CD4-positive, alpha-beta T cell treated with Interleukin-6 for 4 hours (primary cell): ENCODE data around the gene DNASE1.
A peak's percentile ranks its signal among the peaks of the same experiment; 100 is the strongest.
"Not testable (repeated sequence)": the region's sequence is repeated elsewhere in the genome, so short reads cannot be mapped to it uniquely, and the experiment has no call there.

Source experiments
- DNase-seq: peaks from one replicate; pipeline ENCODE4 v3.0.0-alpha.2; 2020; ENCODE audit warnings: mixed read lengths

DNASE1 gene

DNA sequence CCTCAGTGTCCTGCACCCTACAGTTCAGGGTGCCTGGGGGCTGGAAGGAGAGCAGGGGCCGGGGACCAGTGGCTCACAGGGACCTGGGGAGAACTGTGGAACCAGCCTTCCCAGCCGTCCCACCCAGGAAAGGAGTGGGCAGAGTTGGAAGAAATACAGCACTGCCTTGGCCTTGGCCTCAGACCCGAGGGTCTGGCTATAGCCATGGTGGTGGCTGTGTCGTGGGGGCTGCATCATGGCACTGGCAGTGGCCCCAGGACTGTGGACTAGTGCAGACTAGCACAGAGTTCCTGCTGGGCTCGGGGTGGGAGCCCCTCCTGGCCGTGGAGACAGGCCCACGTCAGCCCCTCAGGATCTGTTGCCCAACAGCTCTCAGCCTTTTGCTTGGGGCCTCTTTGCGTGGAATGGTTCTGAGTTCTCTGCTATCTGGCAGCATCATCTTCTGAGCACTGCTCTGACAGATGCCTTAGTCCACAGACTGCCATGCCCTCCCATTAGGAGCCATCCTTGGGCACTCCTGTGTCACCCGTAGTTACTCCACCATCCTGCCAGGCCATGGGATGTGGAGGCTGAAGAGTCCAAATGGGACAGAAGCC, 12.6 kb upstream of the DNASE1 start:
- DNase-seq: no peak

DNA sequence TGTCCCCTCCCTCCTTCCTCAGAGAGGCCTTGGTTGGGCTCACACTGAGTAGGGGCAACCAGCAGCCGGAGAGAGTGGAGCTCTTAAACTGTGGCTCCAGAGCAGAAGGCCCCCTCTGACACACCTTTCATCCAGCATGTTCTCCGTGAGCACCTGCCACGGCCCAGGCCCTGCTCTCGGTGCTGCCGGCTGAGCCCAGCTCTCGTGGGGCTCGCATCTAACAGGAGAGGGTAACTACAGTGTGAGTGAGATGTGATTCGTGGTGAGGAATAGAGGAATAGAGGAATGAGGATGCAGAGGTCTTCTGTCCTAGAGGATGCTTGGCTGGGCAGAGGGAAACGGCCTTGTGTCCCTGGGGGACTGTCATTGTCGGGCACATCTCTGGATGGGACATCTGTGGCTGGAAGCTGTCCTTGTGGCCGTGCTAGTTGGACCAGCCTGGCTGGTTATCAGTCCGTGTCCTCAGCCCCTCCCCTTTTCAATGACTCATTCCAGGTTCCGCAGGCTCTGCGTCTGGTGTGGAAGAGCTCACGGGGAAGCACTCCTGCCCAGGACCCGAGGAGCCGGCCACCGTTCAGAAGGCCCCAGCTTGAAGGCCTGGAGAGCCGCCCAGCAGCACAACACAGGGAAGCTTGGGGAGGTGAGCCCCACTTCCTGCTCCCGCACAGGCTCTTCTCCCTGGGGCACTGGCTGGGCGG, 11.9 kb upstream of the DNASE1 start:
- no peak for DNase-seq

GRCh38 chr16:3643095-3643730, 11.3 kb upstream of the DNASE1 start:
- DNase-seq: no peak

- no peak for DNase-seq
Observed at GRCh38 chr16:3645108-3645503, 9.4 kb upstream of the DNASE1 start.

DNA sequence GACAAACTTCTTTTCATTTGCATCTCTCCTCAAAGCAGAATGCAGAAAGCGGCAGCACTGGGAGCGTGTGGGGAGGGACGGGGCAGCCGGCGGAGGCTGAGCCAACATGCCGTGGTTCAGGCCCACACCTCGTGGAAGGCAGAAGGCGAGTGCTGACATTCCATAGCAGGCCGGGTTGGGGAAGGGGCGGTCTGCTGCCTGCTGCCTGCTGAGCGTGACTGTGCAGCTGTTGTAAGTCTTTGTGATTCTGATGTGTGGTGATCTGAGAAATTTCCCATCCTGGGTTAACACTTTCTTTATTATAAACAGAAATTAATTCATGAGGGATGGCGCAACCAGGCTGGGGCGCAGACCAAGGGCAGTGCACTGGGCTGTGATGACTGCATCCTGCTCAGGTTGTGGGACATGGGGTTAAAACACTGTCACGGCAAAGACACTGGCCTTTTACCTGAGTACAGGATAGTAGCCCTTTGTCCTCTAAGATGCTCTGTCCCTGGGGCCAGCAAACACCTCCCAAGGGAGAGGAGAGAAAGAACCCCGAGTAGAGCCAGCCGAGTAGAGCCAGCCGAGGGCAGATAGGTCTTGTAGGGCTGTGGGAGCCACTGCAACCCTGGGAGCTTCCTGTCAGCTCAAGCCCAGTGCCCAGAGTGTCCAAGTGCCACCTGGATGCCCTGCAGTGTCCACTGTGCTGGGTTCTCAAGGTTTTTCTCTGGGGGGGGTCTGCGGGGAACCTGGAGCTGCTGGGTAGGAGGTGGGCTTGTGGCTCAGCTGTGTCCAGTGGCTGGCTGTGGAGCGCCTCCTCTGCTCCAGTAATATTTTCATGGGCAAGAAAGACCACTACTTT, 8.8 kb upstream of the DNASE1 start:
- DNase-seq: no peak

- no peak for DNase-seq
Observed at GRCh38 chr16:3646348-3646920, 8.1 kb upstream of the DNASE1 start.

- no peak for DNase-seq
Observed at GRCh38 chr16:3650631-3651265, 3.7 kb upstream of the DNASE1 start.

DNA sequence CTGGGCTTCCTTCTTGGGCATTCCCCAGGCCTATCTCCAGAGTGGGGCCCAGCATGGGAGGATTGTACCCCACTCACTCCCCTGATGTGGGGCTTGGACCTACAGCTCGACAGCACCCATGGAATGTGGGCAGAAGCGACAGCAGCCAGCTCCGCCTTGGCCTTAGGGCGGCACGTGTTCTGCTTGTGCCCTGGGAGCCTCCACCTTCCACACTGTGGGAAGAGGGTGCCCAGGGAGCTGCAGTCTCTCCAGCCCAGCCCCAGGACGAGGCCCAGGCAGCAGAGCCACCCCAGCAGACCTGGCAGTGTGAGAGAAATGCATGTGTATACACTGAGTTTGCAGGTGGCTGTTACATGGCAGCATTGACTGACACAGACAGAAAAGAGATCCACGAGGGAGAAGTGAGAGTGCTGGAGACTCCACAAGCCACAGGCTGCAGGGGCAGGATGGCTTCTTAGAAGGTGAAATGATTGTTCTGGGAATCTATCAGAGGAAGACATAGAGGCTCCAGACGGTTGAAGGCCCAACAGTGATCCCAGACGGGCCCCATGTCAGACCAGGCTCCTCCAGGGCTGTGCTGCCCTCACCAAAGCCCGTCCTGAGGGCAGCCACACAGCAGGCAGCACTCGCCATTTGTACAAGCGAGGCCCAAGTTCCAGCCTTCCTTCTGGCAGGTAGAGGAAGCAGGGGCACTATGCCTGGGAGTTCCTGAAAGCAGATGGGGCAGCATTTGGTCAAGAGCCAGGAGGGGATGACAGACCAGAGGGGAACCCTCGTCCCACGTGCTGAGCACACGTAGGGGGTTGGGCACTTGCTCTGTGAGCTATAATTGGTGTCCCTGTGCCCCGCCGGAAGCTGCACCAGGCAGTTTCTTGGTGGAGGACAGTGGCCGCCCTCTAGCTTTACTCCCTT, 2.8 kb upstream of the DNASE1 start:
- no peak for DNase-seq

GRCh38 chr16:3652373-3653195, 1.9 kb upstream of the DNASE1 start:
- DNase-seq: no peak

DNA sequence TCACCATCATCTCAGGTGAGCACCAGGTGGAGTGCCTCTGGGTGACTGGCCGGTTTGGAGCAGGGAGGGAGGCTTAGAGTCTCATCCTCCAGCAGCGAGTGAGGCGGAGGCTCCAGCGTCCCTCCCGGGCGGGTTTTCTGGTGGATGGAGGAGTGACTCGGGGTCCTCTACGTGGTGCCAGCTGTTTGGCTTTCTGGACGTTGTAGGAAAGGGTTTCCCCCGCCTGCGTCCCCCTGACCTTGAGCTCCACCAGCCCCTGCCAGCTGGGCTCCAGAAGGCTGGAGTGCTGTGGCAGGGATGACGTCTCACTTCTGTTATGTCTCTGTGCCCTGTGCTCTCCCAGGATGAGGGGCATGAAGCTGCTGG, 522 bp downstream of the DNASE1 start:
- DNase-seq: no peak

DNA sequence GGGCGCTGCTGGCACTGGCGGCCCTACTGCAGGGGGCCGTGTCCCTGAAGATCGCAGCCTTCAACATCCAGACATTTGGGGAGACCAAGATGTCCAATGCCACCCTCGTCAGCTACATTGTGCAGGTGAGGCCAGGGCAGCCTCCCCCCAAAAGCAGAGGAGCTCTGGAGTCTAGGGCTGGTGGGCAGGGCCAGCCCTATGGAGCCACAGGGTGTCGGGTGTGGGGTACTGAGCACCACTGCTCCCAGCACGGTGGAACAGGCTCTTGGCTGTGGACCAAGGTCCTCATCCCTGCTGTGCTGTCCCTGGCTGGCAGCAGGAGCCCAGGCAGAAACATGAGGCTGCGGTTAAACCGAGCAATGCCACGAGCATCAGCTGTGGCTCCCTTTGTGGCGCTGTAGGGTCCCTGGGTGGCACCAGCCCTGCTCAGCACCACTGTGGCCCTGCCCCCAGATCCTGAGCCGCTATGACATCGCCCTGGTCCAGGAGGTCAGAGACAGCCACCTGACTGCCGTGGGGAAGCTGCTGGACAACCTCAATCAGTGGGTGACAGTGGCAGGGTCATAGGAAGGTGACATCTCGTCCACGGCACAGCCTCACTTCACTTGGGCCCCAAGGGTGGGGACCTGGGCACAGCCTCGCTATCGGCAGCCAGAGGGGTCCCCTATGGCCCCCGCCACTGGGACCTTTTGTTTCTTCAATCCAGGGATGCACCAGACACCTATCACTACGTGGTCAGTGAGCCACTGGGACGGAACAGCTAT, 1.1 kb downstream of the DNASE1 start:
- no peak for DNase-seq

GRCh38 chr16:3656160-3656490, 1.6 kb downstream of the DNASE1 start:
- not testable (repeated sequence) for DNase-seq

- DNase-seq: peak; percentile 18
Observed at GRCh38 chr16:3656491-3657468, 2.3 kb downstream of the DNASE1 start.

DNA sequence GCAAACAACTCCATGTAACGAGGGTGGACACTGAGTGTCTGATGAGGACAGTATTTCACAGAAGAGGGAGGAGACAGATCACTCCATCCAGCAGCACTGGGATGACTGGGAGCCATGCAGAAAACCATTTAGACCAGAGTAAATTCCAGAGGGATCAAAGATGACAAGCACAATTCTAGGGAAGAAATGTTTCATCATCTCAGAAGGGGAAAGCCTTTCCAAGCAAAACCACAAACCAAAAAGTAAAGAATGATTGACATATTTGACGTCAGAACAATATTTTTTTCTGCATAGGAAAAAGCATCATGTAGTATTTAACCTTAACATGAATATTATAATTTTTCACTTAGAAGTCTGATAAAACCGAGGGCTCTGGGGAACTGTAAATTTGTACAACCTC, 4.8 kb downstream of the DNASE1 start:
- no peak for DNase-seq

- no peak for DNase-seq
Observed at GRCh38 chr16:3661311-3661710, 6.8 kb downstream of the DNASE1 start.

DNA sequence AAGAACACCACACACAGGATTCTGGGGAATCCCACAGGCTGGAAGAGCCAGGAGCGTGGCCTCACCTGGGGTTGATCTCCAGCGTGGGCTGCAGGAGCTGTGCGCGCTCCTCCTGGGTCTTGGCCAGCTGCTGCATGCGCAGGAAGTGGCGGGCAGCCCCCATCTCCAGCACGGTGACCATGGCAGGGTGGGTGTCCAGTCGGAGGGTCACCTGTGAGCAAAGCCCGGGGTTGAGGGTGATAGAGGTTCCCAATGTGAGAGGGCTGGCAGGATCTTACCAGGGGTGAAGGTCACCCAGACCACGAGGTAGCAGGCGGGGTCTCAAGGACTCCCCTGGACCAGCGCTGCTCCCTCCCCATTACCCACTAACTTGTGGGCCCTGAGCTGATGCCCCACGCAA, 7.4 kb downstream of the DNASE1 start:
- no peak for DNase-seq

DNA sequence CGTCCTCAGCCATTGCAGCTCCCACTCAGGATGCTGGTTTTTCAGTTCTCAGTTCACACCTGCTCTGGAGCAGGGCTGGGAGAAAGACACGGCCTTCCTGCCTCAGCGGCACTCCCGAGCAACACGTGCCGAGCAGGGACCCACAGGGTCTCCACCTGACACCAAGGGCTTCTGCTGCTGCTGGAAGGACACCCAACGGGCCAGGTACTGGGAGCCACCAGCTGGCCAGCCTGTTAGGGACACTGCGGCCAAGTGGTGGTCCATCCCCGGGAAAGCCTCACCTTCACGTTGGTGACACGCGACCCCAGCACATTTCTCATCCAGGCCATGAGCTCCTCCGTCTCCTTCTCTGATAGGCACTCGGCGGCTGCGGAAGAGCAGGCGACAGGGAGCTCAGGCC, 8.1 kb downstream of the DNASE1 start:
- no peak for DNase-seq

DNA sequence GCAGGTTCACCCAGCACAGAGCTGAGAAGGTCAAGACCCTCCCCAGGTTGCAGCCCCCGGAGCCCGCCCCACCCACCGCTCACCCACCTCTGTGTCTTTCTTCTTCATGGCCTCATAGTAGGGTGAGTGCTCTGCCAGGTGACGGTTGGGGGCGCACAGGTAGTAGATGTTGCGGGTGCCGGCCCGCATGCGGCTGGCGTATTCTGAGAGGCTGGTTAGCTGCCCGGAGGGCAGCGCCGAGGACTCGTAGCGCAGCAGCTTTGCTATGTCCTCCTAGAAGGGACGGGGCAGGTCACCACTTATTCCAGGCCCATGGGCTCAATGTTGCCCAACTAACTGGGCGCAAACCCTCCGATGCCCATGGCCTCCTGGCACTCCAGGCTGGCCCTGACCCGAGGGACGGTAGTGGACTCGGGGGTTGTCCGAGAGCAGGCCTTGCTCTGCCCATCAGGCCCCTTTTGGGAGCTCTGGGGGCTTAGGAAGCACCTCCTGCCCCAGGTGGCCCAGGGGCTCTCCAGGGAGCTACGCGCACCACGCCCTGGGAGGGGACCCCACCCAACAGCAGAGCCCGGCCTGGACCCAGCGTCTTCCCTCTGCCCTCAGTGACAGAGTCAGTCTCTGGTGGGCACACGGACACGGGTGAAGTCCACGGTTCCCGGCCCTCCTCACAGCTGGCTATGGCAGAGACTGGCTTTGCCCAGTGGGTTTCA, 9.9 kb downstream of the DNASE1 start:
- DNase-seq: no peak
